HG03565 (cell line): ENCODE results near the gene PRICKLE2.

ENCODE experiments used
- ATAC-seq: cut with Tn5 transposase; IDR thresholded peaks from one replicate; pipeline ENCODE4 v1.9.1; 2021; ENCODE audit warnings: mild to moderate bottlenecking, moderate library complexity; ENCODE audit not compliant: unreplicated experiment

The PRICKLE2 gene

DNA sequence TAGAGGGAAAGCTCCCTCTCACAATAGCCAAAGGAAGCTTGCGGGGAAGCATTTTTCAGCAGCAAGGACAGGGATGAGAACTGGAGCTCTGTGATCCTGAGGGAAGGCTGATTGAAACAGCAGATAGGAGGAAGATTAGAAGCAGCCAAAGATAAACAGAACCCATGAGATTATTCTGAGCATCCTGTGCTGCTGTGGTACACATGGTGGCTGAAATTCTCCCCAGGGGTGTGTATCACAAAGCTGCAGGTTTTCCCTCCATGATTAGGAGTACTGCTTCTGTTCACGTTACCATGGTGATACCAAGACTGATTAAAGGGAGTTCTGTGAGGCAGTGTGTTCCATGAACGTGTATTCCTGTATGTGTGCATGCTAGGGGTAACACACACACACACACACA is 171.7 kb downstream of the PRICKLE2 start:
- ATAC-seq = no peak

DNA sequence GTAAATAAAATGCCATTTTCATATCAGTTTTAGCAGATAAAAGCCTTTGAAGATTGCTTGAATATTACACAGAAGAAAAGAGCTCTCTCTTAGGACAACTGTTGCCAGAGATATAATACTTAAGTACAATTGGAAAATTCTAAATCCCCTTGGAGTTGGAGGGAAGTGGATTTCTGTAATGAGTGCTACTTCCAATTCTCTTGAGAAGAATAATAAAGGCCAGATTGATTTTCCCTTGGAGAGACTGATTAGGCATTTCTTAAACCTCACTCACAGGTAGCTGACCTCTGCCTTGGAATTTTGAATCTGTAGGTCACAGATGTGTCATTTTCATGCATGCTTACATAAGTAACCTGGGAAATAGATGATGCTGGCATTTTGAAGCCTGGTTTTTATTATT is 172.1 kb downstream of the PRICKLE2 start:
- no peak for ATAC-seq

DNA sequence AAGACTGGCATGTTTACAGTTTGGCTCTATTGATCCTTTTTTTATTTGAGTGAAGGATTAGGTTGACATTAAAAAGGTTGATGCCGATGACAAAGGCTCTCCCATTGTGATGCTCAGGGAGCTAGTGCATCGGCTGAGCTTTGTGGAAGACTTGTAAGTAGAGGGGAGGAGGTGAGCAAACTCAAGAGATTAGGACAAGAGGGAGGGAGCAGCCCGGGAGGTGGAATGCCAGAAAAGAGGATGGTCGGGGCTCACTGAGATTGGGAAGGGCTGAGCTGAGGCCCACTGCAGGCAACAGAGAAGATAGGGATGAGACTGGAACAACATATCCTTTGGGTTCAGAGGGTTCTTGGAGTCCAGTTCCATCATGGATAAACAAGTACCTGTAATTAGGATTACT is 175.4 kb downstream of the PRICKLE2 start:
- no peak for ATAC-seq

DNA sequence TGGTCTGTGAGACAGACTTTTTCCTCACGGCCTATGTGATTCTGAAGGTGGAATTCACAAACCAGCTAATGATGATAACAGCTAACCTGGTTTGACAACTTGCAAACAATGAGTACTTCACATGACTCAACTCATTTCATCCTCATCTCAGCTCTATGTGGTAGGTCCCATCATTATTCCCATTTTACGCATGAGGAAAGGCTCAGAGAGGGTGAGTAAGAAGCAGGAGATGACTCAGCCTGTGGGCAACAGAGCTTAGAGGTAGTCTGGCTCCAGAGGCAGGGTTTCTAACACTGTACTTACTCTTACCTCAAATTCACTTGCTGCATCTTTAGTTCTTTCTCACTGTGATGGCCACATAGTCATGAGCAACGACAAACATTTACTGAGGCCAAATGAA is 176.1 kb downstream of the PRICKLE2 start:
- ATAC-seq = no peak

DNA sequence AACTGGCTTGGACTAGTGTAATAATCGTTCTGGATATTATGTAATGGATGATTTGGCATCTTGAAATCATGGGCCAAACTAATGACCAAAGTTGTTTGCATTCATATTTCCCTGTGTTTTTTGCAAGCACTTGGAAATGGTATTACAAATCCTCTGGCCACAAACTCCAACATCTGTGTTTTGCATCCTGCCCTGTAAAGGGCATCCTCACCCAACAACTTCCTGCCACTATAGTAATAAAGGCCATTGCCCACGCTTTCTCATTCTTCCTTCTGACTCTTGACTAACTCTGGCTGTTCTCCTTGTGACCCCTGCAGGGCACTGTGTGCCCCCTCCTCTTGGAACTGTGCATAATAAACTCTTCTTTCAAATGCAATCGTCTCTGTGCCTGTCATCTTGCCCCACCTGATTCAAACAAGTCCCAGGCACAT is 176.6 kb downstream of the PRICKLE2 start:
- no peak for ATAC-seq

DNA sequence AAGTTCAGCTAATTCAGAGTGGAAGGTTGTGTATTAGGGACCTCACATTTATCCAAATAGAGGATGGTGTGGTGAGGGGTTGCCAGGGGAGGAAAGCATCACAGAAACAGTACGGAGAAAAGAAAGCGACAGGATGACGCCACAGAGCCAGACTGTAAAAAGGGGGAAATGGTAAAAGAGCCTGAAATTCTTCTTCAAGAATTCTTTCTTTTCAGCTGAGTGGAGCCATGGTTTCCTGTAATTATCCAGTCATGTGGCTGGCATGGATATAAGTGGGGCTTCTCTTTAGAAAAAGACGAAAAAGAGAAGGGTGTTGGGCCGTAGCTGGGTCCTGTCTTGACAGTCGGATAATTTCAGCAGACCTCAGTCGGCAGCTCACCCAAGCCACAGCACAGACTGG is 177.5 kb downstream of the PRICKLE2 start:
- no peak for ATAC-seq

DNA sequence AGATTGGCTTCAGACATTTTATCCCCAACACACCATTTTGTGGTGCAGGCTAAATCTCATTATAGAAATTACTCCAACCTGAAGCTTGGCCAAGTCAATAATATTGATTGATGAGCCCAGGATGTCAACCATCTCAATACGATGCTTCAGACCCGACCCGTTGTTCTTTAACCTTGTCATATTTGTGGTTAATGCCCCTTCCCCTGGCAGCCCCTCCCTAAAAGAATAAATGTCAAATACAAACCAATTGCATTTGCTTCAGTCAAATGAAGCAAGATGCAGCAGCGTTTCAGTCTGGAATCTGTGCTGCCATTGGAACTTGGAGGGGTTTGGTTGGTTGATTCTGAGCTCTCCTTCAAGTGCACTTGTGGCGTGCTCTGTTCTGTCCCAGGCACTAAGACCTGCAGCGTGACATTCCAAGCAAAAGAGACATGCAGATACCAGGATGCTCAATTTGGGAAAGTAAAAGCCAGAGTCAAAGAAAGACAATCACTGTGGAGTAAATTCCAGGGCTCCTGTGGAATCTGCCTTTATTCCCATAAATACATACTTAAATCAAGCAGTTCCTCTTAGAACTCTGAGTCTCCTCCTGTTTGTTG is 178.2 kb downstream of the PRICKLE2 start:
- no peak for ATAC-seq

DNA sequence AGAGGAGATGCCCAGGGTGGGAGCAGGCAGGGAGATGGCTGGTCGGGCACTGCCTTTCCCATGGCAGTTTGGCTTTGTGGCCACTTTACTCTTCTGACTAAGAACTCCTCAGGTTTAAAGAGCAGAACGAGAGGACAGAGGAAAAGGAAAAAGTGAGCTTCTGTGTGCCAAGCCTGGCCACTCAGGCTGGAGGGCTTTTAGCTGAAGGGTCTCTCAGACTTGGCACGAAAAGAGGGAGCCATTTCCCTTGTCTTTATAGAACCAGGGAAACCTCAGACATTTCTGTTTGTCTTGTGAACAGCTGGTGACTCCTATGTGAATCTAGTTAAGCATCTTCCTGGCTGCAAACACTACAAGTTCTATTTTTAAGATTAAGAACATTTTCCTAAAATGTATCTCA is 178.7 kb downstream of the PRICKLE2 start:
- no peak for ATAC-seq

DNA sequence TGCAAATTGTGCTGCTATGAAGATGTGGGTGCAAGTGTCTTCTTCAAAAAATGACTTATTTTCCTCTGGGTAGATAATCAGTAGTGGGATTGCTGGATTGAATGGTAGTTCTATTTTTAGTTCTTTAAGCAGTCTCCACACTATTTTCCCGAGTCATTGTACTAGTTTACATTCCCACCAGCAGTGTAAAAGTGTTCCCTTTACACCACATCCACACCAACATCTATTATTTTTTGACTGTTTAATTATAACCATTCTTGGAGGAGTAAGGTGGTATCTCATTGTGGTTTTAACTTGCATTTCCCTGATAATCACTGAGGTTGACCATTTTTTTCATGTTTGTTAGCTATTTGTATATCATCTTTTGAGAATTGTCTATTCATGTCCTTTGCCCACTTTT is 182.3 kb downstream of the PRICKLE2 start:
- no peak for ATAC-seq
